ENCODE data around the gene ENTREP1. TPM values are rescaled to one million over a fixed set of nuclear protein-coding genes. Genes with fewer than 3 reads are reported as not detected.
A peak's percentile ranks its signal among the peaks of the same experiment; 100 is the strongest.
"Not testable (repeated sequence)": the region's sequence is repeated elsewhere in the genome, so short reads cannot be mapped to it uniquely, and the experiment has no call there.

The ENTREP1 gene
- total RNA-seq, 2 donors from 2014 or later = 13.7 to 25.8 TPM

GRCh38 chr9:69400470-69400869, 75.5 kb downstream of the ENTREP1 start:
- Mint-ChIP-seq H3K27me3 (ENCODE audit: insufficient read depth) (no peaks in the 10 kb centered on the region), H3K36me3 (ENCODE audit: low read depth) (peaks cover 10% of the 10 kb centered on the region), H3K27ac (no peak overlapping the region), H3K4me3 (no peak overlapping the region), H3K4me1 (peaks cover 6% of the 10 kb centered on the region), H3K9me3 (peaks cover 19% of the 10 kb centered on the region)
- WGBS, 2 experiments (ENCODE audit: insufficient coverage in 1 of 2, insufficient read length in 1 of 2) = 92 to 100% methylated on average over 1 of the region's 1 CpG
- H3K9me3 ChIP-seq (ENCODE audit: control insufficient read depth, low read length) = peaks cover 22% of the 10 kb centered on the region
- DNase-seq = no peak
- no peaks in the 10 kb centered on the region for H3K27me3 ChIP-seq (ENCODE audit: control insufficient read depth, insufficient read depth, low read length, poor library complexity, severe bottlenecking)
- H3K36me3 ChIP-seq (ENCODE audit: control insufficient read depth, insufficient read depth, low read length) = no peaks in the 10 kb centered on the region
- TF ChIP-seq CTCF (conservative IDR thresholded peaks at IDR 0.05) = no peak
- no peaks in the 10 kb centered on the region for H3K4me1 ChIP-seq (ENCODE audit: control insufficient read depth, insufficient read depth, low read length)
- H3K9ac ChIP-seq (ENCODE audit: extremely low read depth, low read length, poor library complexity, severe bottlenecking) = no peak overlapping the region
- H3K27ac ChIP-seq (ENCODE audit: low read depth, low read length) = no peak overlapping the region
- no peak overlapping the region for H3K4me3 ChIP-seq (ENCODE audit: low read length)

- Mint-ChIP-seq H3K4me1 (peaks cover 24% of the 10 kb centered on the region), H3K27ac (peak overlapping the region; percentile 92), H3K9me3 (peaks cover 17% of the 10 kb centered on the region), H3K4me3 (peak overlapping the region; percentile 13)
- H3K27me3 ChIP-seq (ENCODE audit: control insufficient read depth, insufficient read depth, low read length, poor library complexity, severe bottlenecking); H3K36me3 Mint-ChIP-seq (ENCODE audit: low read depth); H3K27ac ChIP-seq (ENCODE audit: low read depth, low read length); H3K27me3 Mint-ChIP-seq (ENCODE audit: insufficient read depth); H3K4me1 ChIP-seq (ENCODE audit: control insufficient read depth, insufficient read depth, low read length); H3K9me3 ChIP-seq (ENCODE audit: control insufficient read depth, low read length); H3K36me3 ChIP-seq (ENCODE audit: control insufficient read depth, insufficient read depth, low read length); H3K4me3 ChIP-seq (ENCODE audit: low read length); H3K9ac ChIP-seq (ENCODE audit: extremely low read depth, low read length, poor library complexity, severe bottlenecking): not testable (repeated sequence)
- 28 to 30% methylated on average over 4 to 6 of the region's 6 CpGs for WGBS, 2 experiments (ENCODE audit: insufficient coverage in 1 of 2, insufficient read length in 1 of 2)
- DNase-seq = peak; percentile 83
These were observed 84.9 kb downstream of the ENTREP1 start for GRCh38 chr9:69409936-69410335.

- no peak for DNase-seq
- TF ChIP-seq CTCF (conservative IDR thresholded peaks at IDR 0.05) = no peak
- no peak overlapping the region for H3K4me3 Mint-ChIP-seq
These were observed 86.2 kb downstream of the ENTREP1 start for GRCh38 chr9:69411246-69411645.

More at GRCh38 chr9:69411246-69411645, 86.2 kb downstream of the ENTREP1 start:
- Histone ChIP-seq H3K36me3 (ENCODE audit: control insufficient read depth, insufficient read depth, low read length) (no peaks in the 10 kb centered on the region), H3K27me3 (ENCODE audit: control insufficient read depth, insufficient read depth, low read length, poor library complexity, severe bottlenecking) (no peaks in the 10 kb centered on the region), H3K9me3 (ENCODE audit: control insufficient read depth, low read length) (peaks cover 10% of the 10 kb centered on the region), H3K4me3 (ENCODE audit: low read length) (peak overlapping the region; percentile 1), H3K4me1 (ENCODE audit: control insufficient read depth, insufficient read depth, low read length) (no peaks in the 10 kb centered on the region), H3K27ac (ENCODE audit: low read depth, low read length) (no peak overlapping the region), H3K9ac (ENCODE audit: extremely low read depth, low read length, poor library complexity, severe bottlenecking) (no peak overlapping the region)
- Mint-ChIP-seq H3K27ac (peak overlapping the region; percentile 74), H3K27me3 (ENCODE audit: insufficient read depth) (no peaks in the 10 kb centered on the region), H3K36me3 (ENCODE audit: low read depth) (peaks cover 6% of the 10 kb centered on the region), H3K4me1 (peaks cover 24% of the 10 kb centered on the region), H3K9me3 (peaks cover 17% of the 10 kb centered on the region)
- WGBS, 2 experiments (ENCODE audit: insufficient coverage in 1 of 2, insufficient read length in 1 of 2) = 93 to 96% methylated on average over 3 of the region's 3 CpGs

Measured in endodermal cell (in vitro differentiated cells).